ENCODE results near the gene CEP112.

The CEP112 gene

DNA sequence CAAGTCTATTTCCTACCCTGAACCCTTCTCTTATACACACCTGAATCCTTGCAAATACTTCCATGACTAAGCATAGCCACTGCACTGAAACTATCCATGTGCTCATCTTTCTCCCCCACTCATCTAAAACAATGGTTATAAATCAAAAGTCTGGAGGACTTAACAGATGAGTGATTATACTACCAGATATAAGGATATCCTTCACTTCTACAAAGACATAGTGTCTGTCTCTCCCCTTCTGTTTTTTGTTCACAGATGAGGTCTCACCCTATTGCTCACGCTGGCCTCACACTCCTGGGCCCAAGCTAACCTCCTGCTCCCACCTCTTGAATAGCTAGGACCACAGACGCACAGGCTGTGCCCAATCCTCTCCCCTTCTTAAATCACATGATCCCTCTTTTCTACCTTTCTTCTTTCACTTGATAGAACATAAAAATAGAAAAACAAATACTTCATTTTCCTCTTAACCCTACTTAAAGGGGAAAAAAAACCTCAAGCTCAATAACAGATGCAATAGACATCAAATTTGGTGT, 19.2 kb downstream of the CEP112 start:
- POLR2A ChIA-PET: no interaction called here
- CTCF ChIA-PET: no interaction called here
- no peak for DNase-seq (ENCODE audit: extremely low spot score)
- TF ChIP-seq FOXK2 (IDR thresholded peaks at IDR 0.05) (no peak), ARNT (IDR thresholded peaks at IDR 0.05) (no peak), SUZ12 (IDR thresholded peaks at IDR 0.05) (no peak), NFRKB (IDR thresholded peaks at IDR 0.05) (no peak), CTBP1 (IDR thresholded peaks at IDR 0.05; ENCODE audit: borderline replicate concordance) (no peak), ZNF384 (IDR thresholded peaks at IDR 0.05) (no peak), FOXM1 (IDR thresholded peaks at IDR 0.05; ENCODE audit: borderline replicate concordance) (no peak), L3MBTL2 (conservative IDR thresholded peaks at IDR 0.05) (no peak), ELF4 (IDR thresholded peaks at IDR 0.05) (no peak), LEF1 (IDR thresholded peaks at IDR 0.05; ENCODE audit: borderline replicate concordance) (no peak), FOXA1 (IDR thresholded peaks at IDR 0.05) (no peak), HDGF (IDR thresholded peaks at IDR 0.05; ENCODE audit: borderline replicate concordance) (no peak), TARDBP (IDR thresholded peaks at IDR 0.05) (no peak), BHLHE40 (IDR thresholded peaks at IDR 0.05; ENCODE audit: borderline replicate concordance) (no peak), SP1 (IDR thresholded peaks at IDR 0.05) (no peak)
- TF ChIP-seq, protein P1, sequence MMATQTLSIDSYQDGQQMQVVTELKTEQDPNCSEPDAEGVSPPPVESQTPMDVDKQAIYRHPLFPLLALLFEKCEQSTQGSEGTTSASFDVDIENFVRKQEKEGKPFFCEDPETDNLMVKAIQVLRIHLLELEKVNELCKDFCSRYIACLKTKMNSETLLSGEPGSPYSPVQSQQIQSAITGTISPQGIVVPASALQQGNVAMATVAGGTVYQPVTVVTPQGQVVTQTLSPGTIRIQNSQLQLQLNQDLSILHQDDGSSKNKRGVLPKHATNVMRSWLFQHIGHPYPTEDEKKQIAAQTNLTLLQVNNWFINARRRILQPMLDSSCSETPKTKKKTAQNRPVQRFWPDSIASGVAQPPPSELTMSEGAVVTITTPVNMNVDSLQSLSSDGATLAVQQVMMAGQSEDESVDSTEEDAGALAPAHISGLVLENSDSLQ (IDR thresholded peaks at IDR 0.05): no peak

DNA sequence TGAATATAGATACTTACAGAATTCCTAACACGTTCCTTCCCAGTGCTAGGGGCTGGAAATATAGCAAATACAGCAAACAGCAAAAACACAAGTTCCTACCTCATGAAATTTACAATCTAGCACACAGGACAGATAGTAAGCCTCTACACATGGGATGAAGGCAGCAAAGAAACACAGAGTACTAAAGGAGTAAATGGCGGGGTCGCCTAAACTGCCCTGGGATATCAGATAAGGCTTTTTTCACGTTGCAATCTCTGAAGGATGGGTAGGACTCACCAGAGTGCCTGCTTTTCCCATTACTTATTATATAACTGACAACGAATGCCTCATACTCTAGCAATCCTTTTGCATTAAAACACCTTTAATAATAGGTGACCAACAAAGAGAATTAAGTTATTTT, 19.8 kb downstream of the CEP112 start:
- CTCF ChIA-PET: no interaction called here

DNA sequence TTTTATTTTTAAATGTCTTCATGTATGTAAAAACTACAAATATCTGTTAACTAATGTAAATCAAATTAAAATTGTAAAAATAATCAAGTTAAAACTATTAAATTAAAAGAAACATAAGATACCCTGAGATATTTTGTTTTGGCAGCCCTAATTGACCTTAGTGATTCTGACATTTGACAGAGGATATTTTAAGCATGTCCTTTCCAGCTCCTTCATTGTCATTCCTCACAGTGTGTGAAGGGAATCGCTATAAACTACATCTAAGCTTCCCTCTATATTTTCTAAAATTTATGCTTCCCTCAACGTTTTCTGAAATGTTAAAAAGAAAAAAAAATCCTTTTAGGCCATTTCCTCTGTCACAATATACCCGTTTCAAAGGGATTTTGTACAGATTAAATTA, 20.2 kb downstream of the CEP112 start:
- ChIA-PET POLR2A (no interaction called here), CTCF (no interaction called here)
- TF ChIP-seq, protein P1 (IDR thresholded peaks at IDR 0.05): no peak
- TF ChIP-seq CTBP1 (IDR thresholded peaks at IDR 0.05; ENCODE audit: borderline replicate concordance) (no peak), FOXK2 (IDR thresholded peaks at IDR 0.05) (no peak), SP1 (IDR thresholded peaks at IDR 0.05) (no peak), FOXA1 (IDR thresholded peaks at IDR 0.05) (no peak), BHLHE40 (IDR thresholded peaks at IDR 0.05; ENCODE audit: borderline replicate concordance) (no peak), L3MBTL2 (conservative IDR thresholded peaks at IDR 0.05) (no peak), ARNT (IDR thresholded peaks at IDR 0.05) (no peak), ZNF384 (IDR thresholded peaks at IDR 0.05) (no peak), HDGF (IDR thresholded peaks at IDR 0.05; ENCODE audit: borderline replicate concordance) (no peak), TARDBP (IDR thresholded peaks at IDR 0.05) (no peak), NFRKB (IDR thresholded peaks at IDR 0.05) (no peak), SUZ12 (IDR thresholded peaks at IDR 0.05) (no peak), LEF1 (IDR thresholded peaks at IDR 0.05; ENCODE audit: borderline replicate concordance) (no peak)
- DNase-seq (ENCODE audit: extremely low spot score): no peak

More for the DNA sequence above, 19.8 kb downstream of the CEP112 start:
- no peak for DNase-seq (ENCODE audit: extremely low spot score)
- TF ChIP-seq HDGF (IDR thresholded peaks at IDR 0.05; ENCODE audit: borderline replicate concordance) (no peak), SP1 (IDR thresholded peaks at IDR 0.05) (no peak), ELF4 (IDR thresholded peaks at IDR 0.05) (no peak), ZNF384 (IDR thresholded peaks at IDR 0.05) (no peak), BHLHE40 (IDR thresholded peaks at IDR 0.05; ENCODE audit: borderline replicate concordance) (no peak), FOXK2 (IDR thresholded peaks at IDR 0.05) (no peak), ARNT (IDR thresholded peaks at IDR 0.05) (no peak), FOXM1 (IDR thresholded peaks at IDR 0.05; ENCODE audit: borderline replicate concordance) (no peak), CTBP1 (IDR thresholded peaks at IDR 0.05; ENCODE audit: borderline replicate concordance) (no peak), LEF1 (IDR thresholded peaks at IDR 0.05; ENCODE audit: borderline replicate concordance) (no peak), FOXA1 (IDR thresholded peaks at IDR 0.05) (no peak), L3MBTL2 (conservative IDR thresholded peaks at IDR 0.05) (no peak), SUZ12 (IDR thresholded peaks at IDR 0.05) (no peak), TARDBP (IDR thresholded peaks at IDR 0.05) (no peak)
- POLR2A ChIA-PET: no interaction called here

DNA sequence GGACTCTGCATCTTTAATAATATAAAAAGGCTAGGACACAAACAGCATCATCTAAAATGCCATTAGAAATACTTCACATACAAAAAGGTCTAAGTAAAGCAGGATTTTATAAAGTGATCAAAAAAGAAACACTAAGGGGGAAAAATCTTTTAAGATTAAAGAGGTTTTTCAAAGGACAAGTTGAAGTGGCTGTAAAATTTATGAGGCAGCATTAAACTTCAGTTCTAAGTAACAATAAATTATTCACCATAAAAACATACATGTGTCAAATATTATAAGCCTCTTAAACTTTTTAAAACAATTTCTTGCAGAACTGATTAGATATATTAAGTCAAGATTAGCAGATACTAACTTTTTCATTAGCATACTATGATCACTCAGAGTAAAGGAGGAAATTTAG, 20.8 kb downstream of the CEP112 start:
- CTCF ChIA-PET: interaction anchor here (0.6 kb wide), 1 partner anchor 29 kb away, joined by 5 read pairs; no protein-coding TSS in a partner anchor
- POLR2A ChIA-PET: no interaction called here
- DNase-seq (ENCODE audit: extremely low spot score): no peak
- TF ChIP-seq, protein P1 (IDR thresholded peaks at IDR 0.05): peak; percentile 75
- no peak for TF ChIP-seq TARDBP (IDR thresholded peaks at IDR 0.05)

DNA sequence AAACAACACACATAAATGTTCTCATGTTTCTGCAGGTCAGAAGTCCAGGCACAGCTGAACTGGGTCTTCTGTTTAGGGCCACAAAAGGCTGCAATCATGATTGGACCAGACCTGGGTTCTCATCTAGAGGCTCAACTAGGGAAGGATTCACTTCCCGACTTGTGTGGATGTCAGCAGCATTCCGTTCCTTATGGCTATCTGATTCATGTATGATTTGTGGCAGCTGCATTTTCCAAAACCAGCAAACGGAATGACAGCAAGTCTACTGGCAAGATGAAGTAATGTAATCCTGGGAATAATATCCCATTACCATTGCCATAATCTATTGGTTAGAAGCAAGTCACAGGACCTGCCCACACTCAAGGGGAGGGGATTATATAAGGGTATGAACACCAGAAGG, 22.1 kb downstream of the CEP112 start:
- ChIA-PET CTCF (interaction anchor here (0.6 to 0.7 kb wide), 3 partner anchors 188 to 904 kb away, joined by 5 to 8 read pairs (median 5); no protein-coding TSS in a partner anchor), POLR2A (no interaction called here)
- TF ChIP-seq FOXA1 (IDR thresholded peaks at IDR 0.05) (no peak), HDGF (IDR thresholded peaks at IDR 0.05; ENCODE audit: borderline replicate concordance) (no peak), L3MBTL2 (conservative IDR thresholded peaks at IDR 0.05) (no peak), CTBP1 (IDR thresholded peaks at IDR 0.05; ENCODE audit: borderline replicate concordance) (no peak), LEF1 (IDR thresholded peaks at IDR 0.05; ENCODE audit: borderline replicate concordance) (no peak), BHLHE40 (IDR thresholded peaks at IDR 0.05; ENCODE audit: borderline replicate concordance) (no peak), ELF4 (IDR thresholded peaks at IDR 0.05) (no peak), SUZ12 (IDR thresholded peaks at IDR 0.05) (no peak), SP1 (IDR thresholded peaks at IDR 0.05) (no peak), FOXM1 (IDR thresholded peaks at IDR 0.05; ENCODE audit: borderline replicate concordance) (no peak)
- TF ChIP-seq, protein P1 (IDR thresholded peaks at IDR 0.05): no peak
- DNase-seq (ENCODE audit: extremely low spot score): no peak

Data from HEK293T (cell line).